Skin of body (tissue), 2 donors: Measurements from ENCODE around the gene S100G. TPM values are rescaled to one million over a fixed set of nuclear protein-coding genes. Genes with fewer than 3 reads are reported as not detected.

Source experiments
- small RNA-seq: library from RNA; depleted of rRNA; stranded (forward); fragments of <200 nt; gene quantifications from one replicate; pipeline ENCODE3, GENCODE V24; 2014; ENCODE audit warnings: low replicate concordance
- total RNA-seq: library from RNA; depleted of rRNA; stranded (reverse); fragments of >200 nt; gene quantifications from one replicate; pipeline ENCODE4 v1.2.3, GENCODE V29; 2014

Gene S100G
- total RNA-seq, 1 donor from 2014 or later, result not detected

Small RNA genes lying within 50 kb of the gene (small RNA-seq; reads per million reads assigned to genes)
- gene MIR548AM, result not detected

Other genes with a start within 250 kb of the S100G start
- 24.3 TPM for gene CTPS2, start 62.5 kb downstream of the S100G start, total RNA-seq
- gene SYAP1, start 69.5 kb downstream of the S100G start, total RNA-seq, result 22.7 TPM
- gene TXLNG, start 136.3 kb downstream of the S100G start, total RNA-seq, result 13.8 TPM
- 126 TPM for gene RBBP7, start 220.2 kb downstream of the S100G start, total RNA-seq